HCT116 (cell line): Measurements from ENCODE around the gene NFIB. TPM values are rescaled to one million over a fixed set of nuclear protein-coding genes. Genes with fewer than 3 reads are reported as not detected.

ENCODE experiments used
- ATAC-seq: fragments of 200-7000 bp; cut with Tn5 transposase; 2 replicates; pipeline ENCODE4 v1.9.1; 2020; ENCODE audit warnings: mild to moderate bottlenecking, moderate library complexity
- BruUV-seq: library from RNA; stranded (reverse); fragments of 400-500 nt; replicated peaks from 2 replicates; lab custom pipeline; 2021; lab: Mats Ljungman, UMichigan
- CTCF ChIA-PET: fragments of 300-600 bp; sonication (Branson Sonifier 250); formaldehyde crosslinking; loops from one replicate; lab custom pipeline; 2021; ENCODE audit warnings: antibody characterized with exemption; lab: Charles Lee
- POLR2A ChIA-PET: fragments of 300-600, 350-600 bp; sonication (Branson Sonifier 250); formaldehyde crosslinking; loops from one replicate; lab custom pipeline; 2021; ENCODE audit warnings: antibody characterized with exemption; lab: Charles Lee
- RAD21 ChIA-PET, 2 experiments: fragments of 300-600 bp; sonication (Branson Sonifier 250); formaldehyde crosslinking; loops; one replicate each; lab custom pipeline; 2023; ENCODE audit warnings: low total read pairs in 2 of 2; ENCODE audit not compliant: uncharacterized antibody in 2 of 2, unreplicated experiment in 2 of 2, low non-redundant PET in 1 of 2; lab: Charles Lee
- DNase-seq: peaks from one replicate; pipeline ENCODE4 v3.0.0-alpha.2; 2010; ENCODE audit warnings: low read depth, low spot score
- H2AFZ ChIP-seq: fragments of 200-600 bp; shearing (Covaris generic), sonication (generic); 2 replicates; pipeline ENCODE4 v1.6.1; 2017; ENCODE audit warnings: low read depth, mixed run types, mixed read lengths, antibody characterized with exemption, low read length; ENCODE audit not compliant: poor library complexity, severe bottlenecking
- H3K27ac ChIP-seq: 2 replicates; pipeline ENCODE4 v1.5.1; 2012; ENCODE audit warnings: low read depth, low read length
- H3K27me3 ChIP-seq: fragments of 200-600 bp; sonication (generic); 2 replicates; pipeline ENCODE4 v1.6.1; 2016; ENCODE audit warnings: mixed run types, low read length, mixed read lengths; ENCODE audit not compliant: insufficient read depth
- H3K36me3 ChIP-seq, 2 experiments: fragments of 200-500 bp in 1 of 2; fragments of 200-600 bp in 1 of 2; sonication (Bioruptor generic) in 1 of 2; sonication (generic) in 1 of 2; 2 replicates each; pipeline versions ENCODE4 v1.5.1 to v1.6.1; 2014 to 2016; ENCODE audit warnings: low read length in 2 of 2, inconsistent platforms in 1 of 2, mixed read lengths in 1 of 2, mixed run types in 1 of 2; ENCODE audit not compliant: insufficient read depth in 2 of 2, control insufficient read depth in 1 of 2
- H3K4me1 ChIP-seq, 2 experiments: fragments of 200-600 bp in 1 of 2; sonication (generic) in 1 of 2; 2 replicates each; pipeline versions ENCODE4 v1.5.1 to v1.6.1; 2012 to 2017; ENCODE audit warnings: low read length in 2 of 2, inconsistent platforms in 1 of 2, mild to moderate bottlenecking in 1 of 2, mixed read lengths in 1 of 2, mixed run types in 1 of 2, moderate library complexity in 1 of 2; ENCODE audit not compliant: insufficient read depth in 2 of 2, control insufficient read depth in 1 of 2
- H3K4me2 ChIP-seq: fragments of 200-600 bp; sonication (generic); 2 replicates; pipeline ENCODE4 v1.6.1; 2017; ENCODE audit warnings: mixed run types, low read length, mixed read lengths
- H3K4me3 ChIP-seq, 2 experiments: fragments of 200-600 bp in 1 of 2; sonication (generic) in 1 of 2; replicated peaks in 1 of 2; 2 replicates each; pipeline ENCODE4 v1.5.1; 2011 to 2016; ENCODE audit warnings: low read length in 2 of 2, control low read depth in 1 of 2, low read depth in 1 of 2, mild to moderate bottlenecking in 1 of 2, mixed read lengths in 1 of 2, mixed run types in 1 of 2
- H3K79me2 ChIP-seq: fragments of 200-600 bp; sonication (generic); 2 replicates; pipeline ENCODE4 v1.6.1; 2017; ENCODE audit warnings: mild to moderate bottlenecking, mixed run types, low read length, moderate library complexity, mixed read lengths; ENCODE audit not compliant: insufficient read depth
- H3K9ac ChIP-seq: fragments of 200-600 bp; sonication (generic); 2 replicates; pipeline ENCODE4 v1.6.1; 2016; ENCODE audit warnings: low read length, mixed read lengths
- H3K9me2 ChIP-seq: fragments of 200-600 bp; sonication (generic), shearing (Covaris generic); 2 replicates; pipeline ENCODE4 v1.6.1; 2017; ENCODE audit warnings: mixed run types, mild to moderate bottlenecking, moderate library complexity; ENCODE audit not compliant: insufficient read depth
- H3K9me3 ChIP-seq, 2 experiments: fragments of 200-500 bp in 1 of 2; fragments of 200-600 bp in 1 of 2; sonication (Bioruptor generic) in 1 of 2; sonication (generic) in 1 of 2; 2 replicates each; pipeline ENCODE4 v1.6.1; 2014 to 2017; ENCODE audit warnings: low read length in 2 of 2, mixed read lengths in 2 of 2, inconsistent platforms in 1 of 2, low read depth in 1 of 2, mild to moderate bottlenecking in 1 of 2, mixed run types in 1 of 2, moderate library complexity in 1 of 2; ENCODE audit not compliant: control insufficient read depth in 1 of 2, insufficient read depth in 1 of 2
- H4K20me1 ChIP-seq: fragments of 200-600 bp; sonication (generic), shearing (Covaris generic); 2 replicates; pipeline ENCODE4 v1.6.1; 2017; ENCODE audit warnings: mixed run types, mild to moderate bottlenecking, moderate library complexity; ENCODE audit not compliant: insufficient read depth
- EZH2 ChIP-seq: fragments of 200-600 bp; sonication (generic); IDR thresholded peaks from 2 replicates; pipeline ENCODE4 v1.6.1; 2017; ENCODE audit warnings: antibody characterized with exemption, mixed run types
- EZH2phosphoT487 ChIP-seq: fragments of 200-600 bp; IDR thresholded peaks from 2 replicates; pipeline ENCODE4 v1.6.1; 2018; ENCODE audit warnings: antibody characterized with exemption, borderline replicate concordance
- FOSL1 ChIP-seq: IDR thresholded peaks from 2 replicates; pipeline ENCODE4 v1.6.1; 2012; ENCODE audit warnings: low read depth
- POLR2A ChIP-seq: IDR thresholded peaks from 2 replicates; pipeline ENCODE4 v1.7.0; 2011; ENCODE audit warnings: borderline replicate concordance; ENCODE audit not compliant: insufficient read depth, insufficient read length; ENCODE audit errors: extremely low read depth
- RAD21 ChIP-seq: IDR thresholded peaks from 2 replicates; pipeline ENCODE4 v1.6.1; 2012; ENCODE audit warnings: low read depth, mild to moderate bottlenecking
- SIN3A ChIP-seq: IDR thresholded peaks from 2 replicates; pipeline ENCODE4 v1.6.1; 2012; ENCODE audit warnings: low read depth
- SP1 ChIP-seq: IDR thresholded peaks from 2 replicates; pipeline ENCODE4 v1.6.1; 2012; ENCODE audit warnings: low read depth
- SRF ChIP-seq: IDR thresholded peaks from 2 replicates; pipeline ENCODE4 v1.6.1; 2012; ENCODE audit warnings: low read depth
- TCF7L2 ChIP-seq: IDR thresholded peaks from 2 replicates; pipeline ENCODE4 v1.7.0; 2011; ENCODE audit warnings: borderline replicate concordance, inconsistent platforms; ENCODE audit not compliant: insufficient read depth, insufficient read length; ENCODE audit errors: extremely low read depth
- intact Hi-C: fragments of 100-400 bp; cut with micrococcal nuclease; formaldehyde crosslinking; loops from 2 replicates; pipeline ENCODE4 v1.10.0; 2022
- total RNA-seq: library from RNA; stranded (reverse); gene quantifications from one replicate; pipeline ENCODE4 v1.2.1, GENCODE V29; 2021; ENCODE audit not compliant: unreplicated experiment
- TF ChIP-seq, protein P1 (sequence below): IDR thresholded peaks from 2 replicates; pipeline ENCODE4 v1.6.1; 2012; ENCODE audit warnings: low read depth
- TF ChIP-seq, protein P2 (sequence below): IDR thresholded peaks from 2 replicates; pipeline ENCODE4 v1.6.1; 2011; ENCODE audit warnings: mild to moderate bottlenecking, low read length, moderate library complexity; ENCODE audit not compliant: insufficient replicate concordance; ENCODE audit errors: extremely low read depth

Gene NFIB
- total RNA-seq, 1 experiment from 2014 or later: 6.6 TPM

- intact Hi-C loops: no loop called here
- CTCF ChIA-PET: no interaction called here
- POLR2A ChIA-PET: no interaction called here
- Histone ChIP-seq H3K9me2 (no peaks in the 10 kb centered on the region), H3K9me3 (no peaks in the 10 kb centered on the region), H3K4me2 (no peak overlapping the region), H4K20me1 (no peaks in the 10 kb centered on the region), H3K27me3 (no peaks in the 10 kb centered on the region; the same call in 1 of the 2 replicates), H3K36me3 (no peaks in the 10 kb centered on the region), H3K9ac (no peak overlapping the region), H2AFZ (no peak overlapping the region), H3K4me3 (no peak overlapping the region), H3K4me1 (no peaks in the 10 kb centered on the region), H3K79me2 (no peaks in the 10 kb centered on the region), H3K27ac (no peak overlapping the region)
- BruUV-seq: no TSS peak
- ATAC-seq: no peak
- TF ChIP-seq TCF7L2: no peak
- RAD21 ChIA-PET: no interaction called here
- DNase-seq: no peak
These were observed 120.5 kb downstream of the NFIB start for GRCh38 chr9:14193328-14193990.

- intact Hi-C loops: no loop called here
- Histone ChIP-seq H3K4me3 (no peak overlapping the region), H3K9me2 (no peaks in the 10 kb centered on the region), H3K4me2 (no peak overlapping the region), H2AFZ (no peak overlapping the region), H4K20me1 (no peaks in the 10 kb centered on the region), H3K9ac (no peak overlapping the region), H3K79me2 (no peaks in the 10 kb centered on the region), H3K4me1 (no peaks in the 10 kb centered on the region), H3K36me3 (no peaks in the 10 kb centered on the region)
- ATAC-seq (no peak), DNase-seq (no peak)
- ChIA-PET RAD21 (no interaction called here), CTCF (no interaction called here)
- no TSS peak for BruUV-seq
- TF ChIP-seq RAD21 (no peak), SIN3A (no peak), FOSL1 (no peak), POLR2A (no peak), EZH2 (no peak), SRF (no peak), EZH2phosphoT487 (no peak), SP1 (no peak), TCF7L2 (no peak)
- TF ChIP-seq, protein P1, sequence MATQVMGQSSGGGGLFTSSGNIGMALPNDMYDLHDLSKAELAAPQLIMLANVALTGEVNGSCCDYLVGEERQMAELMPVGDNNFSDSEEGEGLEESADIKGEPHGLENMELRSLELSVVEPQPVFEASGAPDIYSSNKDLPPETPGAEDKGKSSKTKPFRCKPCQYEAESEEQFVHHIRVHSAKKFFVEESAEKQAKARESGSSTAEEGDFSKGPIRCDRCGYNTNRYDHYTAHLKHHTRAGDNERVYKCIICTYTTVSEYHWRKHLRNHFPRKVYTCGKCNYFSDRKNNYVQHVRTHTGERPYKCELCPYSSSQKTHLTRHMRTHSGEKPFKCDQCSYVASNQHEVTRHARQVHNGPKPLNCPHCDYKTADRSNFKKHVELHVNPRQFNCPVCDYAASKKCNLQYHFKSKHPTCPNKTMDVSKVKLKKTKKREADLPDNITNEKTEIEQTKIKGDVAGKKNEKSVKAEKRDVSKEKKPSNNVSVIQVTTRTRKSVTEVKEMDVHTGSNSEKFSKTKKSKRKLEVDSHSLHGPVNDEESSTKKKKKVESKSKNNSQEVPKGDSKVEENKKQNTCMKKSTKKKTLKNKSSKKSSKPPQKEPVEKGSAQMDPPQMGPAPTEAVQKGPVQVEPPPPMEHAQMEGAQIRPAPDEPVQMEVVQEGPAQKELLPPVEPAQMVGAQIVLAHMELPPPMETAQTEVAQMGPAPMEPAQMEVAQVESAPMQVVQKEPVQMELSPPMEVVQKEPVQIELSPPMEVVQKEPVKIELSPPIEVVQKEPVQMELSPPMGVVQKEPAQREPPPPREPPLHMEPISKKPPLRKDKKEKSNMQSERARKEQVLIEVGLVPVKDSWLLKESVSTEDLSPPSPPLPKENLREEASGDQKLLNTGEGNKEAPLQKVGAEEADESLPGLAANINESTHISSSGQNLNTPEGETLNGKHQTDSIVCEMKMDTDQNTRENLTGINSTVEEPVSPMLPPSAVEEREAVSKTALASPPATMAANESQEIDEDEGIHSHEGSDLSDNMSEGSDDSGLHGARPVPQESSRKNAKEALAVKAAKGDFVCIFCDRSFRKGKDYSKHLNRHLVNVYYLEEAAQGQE: no peak
- TF ChIP-seq, protein P2, sequence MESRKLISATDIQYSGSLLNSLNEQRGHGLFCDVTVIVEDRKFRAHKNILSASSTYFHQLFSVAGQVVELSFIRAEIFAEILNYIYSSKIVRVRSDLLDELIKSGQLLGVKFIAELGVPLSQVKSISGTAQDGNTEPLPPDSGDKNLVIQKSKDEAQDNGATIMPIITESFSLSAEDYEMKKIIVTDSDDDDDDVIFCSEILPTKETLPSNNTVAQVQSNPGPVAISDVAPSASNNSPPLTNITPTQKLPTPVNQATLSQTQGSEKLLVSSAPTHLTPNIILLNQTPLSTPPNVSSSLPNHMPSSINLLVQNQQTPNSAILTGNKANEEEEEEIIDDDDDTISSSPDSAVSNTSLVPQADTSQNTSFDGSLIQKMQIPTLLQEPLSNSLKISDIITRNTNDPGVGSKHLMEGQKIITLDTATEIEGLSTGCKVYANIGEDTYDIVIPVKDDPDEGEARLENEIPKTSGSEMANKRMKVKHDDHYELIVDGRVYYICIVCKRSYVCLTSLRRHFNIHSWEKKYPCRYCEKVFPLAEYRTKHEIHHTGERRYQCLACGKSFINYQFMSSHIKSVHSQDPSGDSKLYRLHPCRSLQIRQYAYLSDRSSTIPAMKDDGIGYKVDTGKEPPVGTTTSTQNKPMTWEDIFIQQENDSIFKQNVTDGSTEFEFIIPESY: no peak
- TF ChIP-seq, all 23 proteins: peak for 0
- POLR2A ChIA-PET: no interaction called here
- Histone ChIP-seq H3K9me3 (no peaks in the 10 kb centered on the region), H3K27ac (no peak overlapping the region), H3K27me3 (no peaks in the 10 kb centered on the region; the same call in 1 of the 2 replicates)
These were observed 121.4 kb downstream of the NFIB start for GRCh38 chr9:14192556-14192955.
